ENCODE measurements around the gene HECW1.

The HECW1 gene

DNA sequence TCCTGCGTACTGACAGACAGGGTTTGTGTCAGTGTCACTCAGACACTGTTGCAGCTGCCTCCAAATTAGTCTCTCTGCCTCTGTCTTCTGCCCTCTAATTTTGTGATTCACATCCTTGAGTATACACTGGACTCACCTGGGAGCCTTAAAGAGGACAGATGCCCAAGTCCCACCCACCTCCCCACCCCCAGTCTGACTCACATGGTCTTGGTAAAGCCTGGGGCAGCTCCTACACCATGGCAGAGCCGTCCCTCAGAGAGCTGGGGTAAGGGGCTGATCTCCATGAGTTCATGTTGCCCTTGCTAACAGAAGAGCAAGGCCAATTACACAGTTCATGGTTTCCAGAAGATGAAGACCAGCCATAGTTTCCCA lies 272.8 kb downstream of the HECW1 start:
- no peak for DNase-seq

DNA sequence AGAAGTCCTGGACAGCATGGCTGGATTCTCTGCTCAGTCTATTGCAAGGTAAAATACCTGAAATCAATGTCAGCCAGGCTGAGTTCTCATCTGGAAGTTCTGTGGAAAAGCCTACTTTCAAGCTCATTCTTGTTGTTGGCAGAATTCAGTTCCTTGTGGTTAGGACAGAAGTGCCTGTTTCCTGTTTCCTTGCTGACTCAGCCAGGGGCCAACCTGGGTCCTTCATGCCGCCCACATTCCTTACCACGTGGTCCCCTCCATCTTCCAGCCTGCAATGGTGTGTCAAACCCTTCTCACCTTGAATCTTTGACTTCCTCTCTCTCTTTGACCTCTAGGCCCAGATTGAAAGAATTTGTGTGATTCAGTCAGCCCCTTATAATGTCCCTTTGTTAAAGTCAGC lies 273.4 kb downstream of the HECW1 start:
- no peak for DNase-seq

DNA sequence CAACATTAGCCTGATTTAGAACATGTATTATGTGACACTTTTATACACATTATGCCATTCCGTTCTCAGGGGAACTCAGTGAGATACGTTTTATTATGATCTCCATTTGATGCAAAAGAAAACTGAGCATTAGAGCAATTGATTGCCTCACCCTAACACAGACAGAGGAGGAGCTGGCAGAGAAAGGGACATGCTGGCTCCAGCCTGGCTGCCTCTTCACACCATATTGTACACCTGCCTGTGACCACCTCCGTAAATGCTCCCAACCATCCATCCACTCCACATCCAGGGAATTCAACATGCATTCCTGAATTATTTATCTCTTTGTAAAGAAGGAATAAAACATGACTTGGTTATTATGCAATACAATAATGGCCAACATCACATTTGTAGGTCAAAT lies 275.5 kb downstream of the HECW1 start:
- no peak for DNase-seq

DNA sequence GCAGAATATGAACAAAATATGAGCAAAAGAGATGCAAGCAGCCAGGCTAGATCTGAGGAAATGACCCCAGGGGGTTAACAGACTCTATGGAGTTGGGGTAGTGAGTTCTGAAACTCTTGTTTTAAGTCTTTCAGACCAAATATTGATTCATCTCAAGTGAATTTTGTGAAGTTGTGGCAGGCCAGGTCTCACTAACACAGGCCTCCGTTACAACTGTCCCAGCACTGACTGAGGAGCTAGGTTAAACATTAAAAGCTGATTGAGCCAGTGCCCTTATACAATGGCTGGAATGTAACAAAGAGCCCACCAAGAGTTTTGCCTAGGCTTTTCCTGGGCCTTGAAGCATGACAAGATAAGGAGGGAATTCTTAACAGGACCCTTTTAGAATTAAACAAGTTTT lies 278.1 kb downstream of the HECW1 start:
- DNase-seq, result no peak

DNA sequence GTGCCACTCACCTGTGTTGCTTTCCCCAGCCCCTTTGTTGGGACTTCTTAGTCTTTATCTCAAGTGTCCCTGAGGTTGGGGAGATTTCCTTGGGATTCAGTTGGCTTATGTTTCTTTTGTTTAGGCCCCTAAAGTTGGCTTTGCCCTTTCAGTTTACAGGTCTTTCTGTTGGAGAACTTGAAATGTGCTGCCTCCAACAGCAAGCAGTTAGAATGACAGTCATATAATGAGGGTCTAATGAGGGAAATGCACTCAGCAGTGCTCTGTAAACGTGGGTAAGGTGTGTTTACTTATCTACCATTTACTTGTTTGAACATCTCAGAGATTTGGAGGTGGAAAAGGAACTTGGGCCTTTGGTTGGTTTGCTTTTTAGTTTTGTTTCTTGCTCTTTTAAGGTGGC lies 279.1 kb downstream of the HECW1 start:
- DNase-seq, result no peak

GRCh38 chr7:43392638-43393330 lies 280.3 kb downstream of the HECW1 start:
- no peak for DNase-seq

DNA sequence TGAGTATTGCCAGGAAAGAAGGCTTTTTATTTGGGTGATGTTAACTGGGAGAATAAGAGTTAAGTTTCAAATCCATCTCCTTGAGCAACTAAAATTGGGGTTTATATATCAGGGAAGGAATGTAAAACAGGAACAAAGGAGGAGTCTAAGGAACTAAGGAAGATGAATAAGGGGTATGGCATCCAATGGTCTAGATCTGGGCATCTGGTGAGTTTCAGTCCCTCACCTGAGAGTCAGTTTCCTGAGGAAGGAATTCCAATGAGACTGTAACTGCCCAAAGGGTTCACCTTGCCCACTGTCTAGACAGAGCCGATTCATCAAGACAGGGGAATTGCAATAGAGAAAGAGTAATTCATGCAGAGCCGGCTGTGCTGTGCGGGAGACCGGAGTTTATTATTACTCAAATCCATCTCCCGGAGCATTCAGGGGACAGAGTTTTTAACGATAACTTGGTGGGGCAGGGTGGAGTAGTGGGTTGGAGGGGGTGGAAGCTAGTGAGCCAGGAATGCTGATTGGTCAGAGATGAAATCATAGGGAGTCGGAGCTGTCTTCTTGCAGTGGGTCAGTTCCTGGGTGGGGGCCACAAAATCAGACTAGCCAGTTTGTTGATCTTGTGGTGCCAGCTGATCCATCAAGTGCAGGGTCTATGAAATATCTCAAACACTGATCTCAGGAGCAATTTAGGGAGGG lies 282.1 kb downstream of the HECW1 start:
- no peak for DNase-seq

GRCh38 chr7:43395351-43395750 lies 282.9 kb downstream of the HECW1 start:
- no peak for DNase-seq

DNA sequence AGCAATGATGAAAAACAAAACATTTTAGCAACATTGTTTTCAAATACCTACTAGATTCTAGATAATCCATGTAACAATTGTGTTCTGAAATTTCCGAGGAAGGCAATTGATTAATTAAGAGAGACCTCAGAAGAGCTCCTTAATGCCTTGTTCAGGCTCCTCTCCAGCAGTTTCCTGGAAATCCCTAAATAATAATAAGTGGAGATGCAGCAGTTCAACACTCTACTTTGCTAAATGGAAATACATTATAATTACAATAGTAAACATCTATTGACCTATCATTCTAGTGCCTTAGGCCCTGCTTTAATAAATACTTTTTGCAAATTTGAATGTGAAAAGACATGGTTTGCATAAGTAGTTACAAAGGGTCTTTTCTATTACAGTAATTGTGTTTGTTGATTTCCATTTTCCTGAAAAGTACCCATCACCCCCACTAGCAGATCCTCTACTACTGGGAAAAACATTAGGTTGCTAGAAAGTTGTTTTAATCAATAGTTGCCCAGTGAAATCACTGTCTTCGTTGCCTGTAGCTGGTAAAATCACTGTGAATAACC lies 283.8 kb downstream of the HECW1 start:
- no peak for DNase-seq

- no peak for DNase-seq
Observed at GRCh38 chr7:43398831-43399230, 286.4 kb downstream of the HECW1 start.

DNA sequence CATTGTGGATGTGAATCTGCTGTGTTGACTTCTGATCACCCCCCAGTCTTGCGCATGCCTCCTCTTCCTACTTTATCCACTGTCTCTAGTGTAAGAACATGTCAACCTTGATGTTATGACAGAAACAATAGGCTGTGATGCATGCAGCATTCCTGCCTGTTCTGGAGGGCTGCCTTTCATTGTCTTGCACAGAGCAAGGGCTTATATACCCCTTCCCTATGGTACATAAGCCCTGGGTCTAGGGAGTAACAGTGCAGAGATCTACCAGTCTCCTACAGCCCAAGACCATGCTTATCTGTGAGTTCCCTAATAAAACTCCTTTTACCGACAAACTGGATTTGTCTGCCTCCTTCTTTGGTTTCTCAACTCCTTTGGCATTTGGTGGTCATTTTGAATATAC lies 293.5 kb downstream of the HECW1 start:
- no peak for DNase-seq

- no peak for DNase-seq
Observed at GRCh38 chr7:43406961-43407360, 294.5 kb downstream of the HECW1 start.

DNA sequence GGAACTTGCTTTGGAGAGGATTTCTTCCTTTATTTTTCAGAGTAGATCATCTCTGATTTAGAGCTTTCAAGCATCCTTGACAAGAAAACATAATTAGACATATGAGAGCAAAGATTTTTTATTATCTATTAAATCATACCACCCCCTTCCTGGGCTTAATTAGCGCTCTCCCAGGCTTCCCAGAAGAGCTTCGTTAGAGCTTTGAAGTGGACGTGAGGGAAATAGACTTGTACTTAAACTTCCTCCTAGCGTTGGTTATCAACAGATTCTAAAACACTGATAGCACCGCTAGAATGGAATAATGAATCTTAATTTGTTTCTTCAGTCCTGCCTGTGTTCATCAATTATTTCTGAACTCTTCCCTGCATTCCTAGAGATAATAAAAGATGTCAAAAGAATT lies 296.5 kb downstream of the HECW1 start:
- no peak for DNase-seq

GRCh38 chr7:43417455-43417854 lies 305.0 kb downstream of the HECW1 start:
- no peak for DNase-seq

- no peak for DNase-seq
Observed at GRCh38 chr7:43430411-43430810, 318.0 kb downstream of the HECW1 start.

- no peak for DNase-seq
Observed at GRCh38 chr7:43431020-43431595, 318.7 kb downstream of the HECW1 start.

- DNase-seq, result no peak
Observed at GRCh38 chr7:43433639-43434038, 321.2 kb downstream of the HECW1 start.

DNA sequence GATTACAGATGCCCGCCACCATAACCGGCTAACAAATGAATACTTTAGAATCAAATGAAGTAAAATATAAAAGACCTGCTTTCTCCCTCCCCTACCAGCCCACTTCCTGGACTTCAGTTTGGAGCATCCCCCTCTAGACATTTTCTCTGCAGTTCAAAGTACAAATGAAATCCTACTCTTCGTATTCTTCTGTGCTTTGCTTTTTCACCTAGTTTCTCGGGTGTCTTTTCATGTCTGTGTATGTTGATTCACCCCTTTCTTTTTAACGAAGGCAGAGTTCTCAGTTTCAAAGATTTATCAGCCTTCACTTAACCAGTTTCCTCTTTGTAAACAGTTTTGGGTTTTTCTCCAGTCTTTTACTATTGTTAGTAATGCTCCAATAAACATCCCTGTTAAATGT lies 324.6 kb downstream of the HECW1 start:
- no peak for DNase-seq

DNA sequence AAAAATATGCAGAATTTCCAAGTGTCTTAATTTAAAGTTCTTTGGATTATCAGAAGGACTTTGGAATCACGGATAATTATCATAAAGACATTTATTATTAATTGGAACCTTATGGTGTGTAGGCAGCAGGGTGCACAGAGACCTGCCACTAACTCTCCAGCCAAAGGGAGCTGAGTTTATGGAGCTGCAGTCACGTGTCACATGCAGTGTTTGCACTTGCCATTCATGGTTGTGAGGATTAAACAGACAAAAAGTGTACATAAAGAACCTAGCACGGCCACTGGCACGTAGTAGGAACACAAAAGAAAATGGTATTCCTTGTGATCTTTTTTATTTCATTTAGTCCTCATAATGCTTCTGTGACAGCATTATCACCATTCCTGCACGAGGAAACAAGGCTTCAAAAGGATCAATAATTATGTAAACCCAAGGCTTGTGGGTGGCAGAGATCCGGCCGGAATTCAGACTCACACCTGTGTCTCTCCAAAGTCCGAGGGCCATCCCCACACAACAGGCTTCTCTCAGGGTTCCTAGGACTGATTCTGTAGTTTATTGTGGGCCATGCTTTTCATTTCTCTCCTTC lies 326.5 kb downstream of the HECW1 start:
- DNase-seq, result no peak

DNA sequence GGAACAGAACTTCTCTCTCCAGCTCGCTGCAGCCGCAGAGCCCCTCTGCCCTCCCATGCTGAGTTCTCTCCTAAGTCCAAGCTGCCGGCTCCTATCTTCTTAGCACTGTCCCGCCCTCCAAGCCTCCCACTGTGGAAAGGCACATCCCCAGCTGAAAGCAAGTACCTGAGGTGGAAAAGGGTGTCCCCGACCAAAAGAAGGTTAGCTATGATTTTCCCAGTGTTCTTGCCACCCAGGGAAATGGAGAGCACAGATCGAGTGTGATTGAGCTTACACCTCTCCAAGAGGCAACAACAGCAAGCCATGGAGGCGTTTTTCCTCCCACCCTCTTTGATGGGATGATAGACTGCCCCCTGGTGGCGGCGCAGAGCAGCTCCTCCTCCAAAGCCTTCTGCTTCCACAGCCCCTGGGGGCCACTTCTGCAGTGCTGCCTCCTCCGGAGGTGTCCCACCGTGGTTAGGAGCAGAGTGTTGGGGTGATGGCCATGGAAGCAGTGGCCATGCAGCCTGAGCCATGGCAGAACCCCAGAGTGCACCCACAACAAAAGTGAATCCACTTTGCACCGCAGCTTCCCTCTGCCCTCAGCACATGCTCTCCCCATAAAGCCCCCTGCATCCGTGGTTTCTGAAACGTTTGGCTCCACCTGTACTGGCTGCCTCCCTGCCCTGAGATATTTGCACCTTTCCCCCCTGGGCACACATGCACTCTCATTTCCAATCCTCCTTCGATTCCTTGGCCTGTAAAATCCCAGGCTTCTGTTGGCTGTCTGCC lies 327.4 kb downstream of the HECW1 start:
- peak; percentile 42 to 45 for DNase-seq

- DNase-seq, result no peak
Observed at GRCh38 chr7:43441231-43442130, 329.0 kb downstream of the HECW1 start.

GRCh38 chr7:43443381-43443780 lies 330.9 kb downstream of the HECW1 start:
- DNase-seq, result no peak

Measured in CD4-positive, alpha-beta T cell treated with Interleukin-1 beta for 1 hour (primary cell).